B cell (primary cell): ENCODE results near the gene SLC12A6. TPM values are rescaled to one million over a fixed set of nuclear protein-coding genes. Genes with fewer than 3 reads are reported as not detected.
A peak's percentile ranks its signal among the peaks of the same experiment; 100 is the strongest.

Source experiments
- ATAC-seq: fragments of 200-7000 bp; cut with Tn5 transposase; one replicate; pipeline ENCODE4 v1.10.0; 2021; ENCODE audit warnings: low read depth, mild to moderate bottlenecking, moderate number of reproducible peaks, moderate library complexity
- CTCF ChIA-PET: fragments of 350-600 bp; sonication (Branson Sonifier 250); formaldehyde crosslinking; loops from one replicate; lab custom pipeline; 2021; ENCODE audit warnings: antibody characterized with exemption, inconsistent platforms; lab: Charles Lee
- POLR2A ChIA-PET: fragments of 350-600 bp; sonication (Branson Sonifier 250); formaldehyde crosslinking; loops from one replicate; lab custom pipeline; 2021; ENCODE audit warnings: antibody characterized with exemption; lab: Charles Lee
- DNase-seq: peaks from one replicate; pipeline ENCODE4 v3.0.0; 2013
- H2AFZ ChIP-seq: 2 replicates; pipeline ENCODE4 v1.6.1; 2012; ENCODE audit warnings: mild to moderate bottlenecking, low read depth, low read length; ENCODE audit not compliant: insufficient read depth, poor library complexity, severe bottlenecking
- H3K27ac ChIP-seq, 2 donors: 1 replicate in 1 of 2; 2 replicates in 1 of 2; pipeline ENCODE4 v1.5.1; 2012 to 2013; ENCODE audit warnings: low read length in 2 of 2, mild to moderate bottlenecking in 2 of 2, moderate library complexity in 1 of 2
- H3K27me3 ChIP-seq, 4 experiments: fragments of 200-600 bp in 1 of 4; sonication (generic) in 1 of 4; replicated peaks in 1 of 4; 1 replicate in 2 of 4; 2 replicates in 2 of 4; pipeline versions ENCODE4 v1.6.1 to v1.7.0; 2013 to 2016; ENCODE audit warnings: low read length in 3 of 4, mild to moderate bottlenecking in 2 of 4, mixed read lengths in 1 of 4, moderate library complexity in 1 of 4; ENCODE audit not compliant: insufficient read depth in 4 of 4, control insufficient read depth in 3 of 4; ENCODE audit errors: control extremely low read depth in 1 of 4
- H3K36me3 ChIP-seq, 2 experiments: replicated peaks in 1 of 2; 1 replicate in 1 of 2; 2 replicates in 1 of 2; pipeline versions ENCODE4 v1.6.1 to v1.7.1; 2013; ENCODE audit warnings: low read length in 1 of 2; ENCODE audit not compliant: insufficient read depth in 2 of 2, control insufficient read depth in 1 of 2; ENCODE audit errors: control extremely low read depth in 1 of 2, extremely low read depth in 1 of 2
- H3K4me1 ChIP-seq, 2 donors: fragments of 200-600 bp in 1 of 2; sonication (generic) in 1 of 2; 1 replicate in 1 of 2; 2 replicates in 1 of 2; pipeline versions ENCODE4 v1.5.1 to v1.6.1; 2013 to 2017; ENCODE audit warnings: low read length in 2 of 2; ENCODE audit not compliant: control insufficient read depth in 2 of 2, insufficient read depth in 2 of 2
- H3K4me2 ChIP-seq: replicated peaks from 2 replicates; pipeline ENCODE3; 2012; ENCODE audit warnings: mild to moderate bottlenecking, low read depth, low read length; ENCODE audit not compliant: poor library complexity, severe bottlenecking
- H3K4me3 ChIP-seq, 5 experiments: fragments of 200-600 bp in 1 of 5; sonication (generic) in 1 of 5; 1 replicate in 3 of 5; 2 replicates in 2 of 5; pipeline versions ENCODE4 v1.5.1 to v1.7.0; 2011 to 2016; ENCODE audit warnings: low read length in 4 of 5, mild to moderate bottlenecking in 4 of 5, low read depth in 2 of 5, control low read depth in 1 of 5, moderate library complexity in 1 of 5; ENCODE audit not compliant: insufficient read depth in 1 of 5; ENCODE audit errors: control extremely low read depth in 1 of 5, extremely low read depth in 1 of 5
- H3K79me2 ChIP-seq: fragments of 200-600 bp; sonication (generic); one replicate; pipeline ENCODE4 v1.6.0; 2016; ENCODE audit warnings: low read length; ENCODE audit not compliant: control insufficient read depth, insufficient read depth
- H3K9ac ChIP-seq: fragments of 200-600 bp; sonication (generic); 2 replicates; pipeline ENCODE4 v1.6.1; 2017; ENCODE audit warnings: mild to moderate bottlenecking, low read length, moderate library complexity
- H3K9me3 ChIP-seq, 3 donors: one replicate each; pipeline versions ENCODE4 v1.6.1 to v1.7.1; 2013; ENCODE audit warnings: low read length in 2 of 3; ENCODE audit not compliant: control insufficient read depth in 2 of 3, insufficient read depth in 1 of 3; ENCODE audit errors: control extremely low read depth in 1 of 3
- H4K20me1 ChIP-seq: 2 replicates; pipeline ENCODE4 v1.6.0; 2012; ENCODE audit warnings: mild to moderate bottlenecking, low read length; ENCODE audit not compliant: insufficient read depth, control insufficient read depth, poor library complexity, severe bottlenecking
- H3K27ac Mint-ChIP-seq: one replicate; pipeline ENCODE4 v1.8.0; 2021; ENCODE audit warnings: mixed read lengths
- H3K27me3 Mint-ChIP-seq: one replicate; pipeline ENCODE4 v1.8.0; 2021; ENCODE audit warnings: mixed read lengths
- H3K4me1 Mint-ChIP-seq: one replicate; pipeline ENCODE4 v1.8.0; 2021; ENCODE audit warnings: mixed read lengths
- H3K4me3 Mint-ChIP-seq: one replicate; pipeline ENCODE4 v1.8.0; 2021; ENCODE audit warnings: mixed read lengths
- H3K9me3 Mint-ChIP-seq: one replicate; pipeline ENCODE4 v1.8.0; 2022; ENCODE audit warnings: mixed read lengths; ENCODE audit not compliant: insufficient read depth
- EZH2 ChIP-seq: IDR thresholded peaks from 2 replicates; pipeline ENCODE4 v1.6.1; 2012; ENCODE audit warnings: borderline replicate concordance, low read depth, mild to moderate bottlenecking, moderate library complexity, low read length; ENCODE audit not compliant: insufficient read depth, poor library complexity, severe bottlenecking
- WGBS: methylation state at CpG from one replicate; pipeline ENCODE4 v1.1.5; 2013; ENCODE audit warnings: missing lambda C conversion rate; ENCODE audit not compliant: insufficient coverage; 5-methylcytosine and 5-hydroxymethylcytosine counted together
- intact Hi-C: fragments of 100-400 bp; cut with micrococcal nuclease; formaldehyde crosslinking; loops from one replicate; pipeline ENCODE4 v1.10.0; 2022
- polyA plus RNA-seq: library from polyadenylated mRNA; depleted of rRNA; stranded (reverse); fragments of >200 nt; gene quantifications from 2 replicates; pipeline ENCODE4 v1.2.3, GENCODE V29; 2012
- total RNA-seq, 2 donors: library from RNA; stranded (reverse); fragments of 120-200 nt in 1 of 2; gene quantifications; 1 replicate in 1 of 2; 2 replicates in 1 of 2; pipeline versions ENCODE4 v1.2.3 to v1.2.4, GENCODE V29; 2013 to 2022
- TF ChIP-seq, protein P1 (sequence below): fragments of 200-600 bp; IDR thresholded peaks from one replicate; pipeline ENCODE4 v1.8.0; 2022; ENCODE audit warnings: antibody characterized with exemption, mild to moderate bottlenecking

SLC12A6 gene
- total and polyA plus RNA-seq, 2 donors (not counting 1 experiment from before 2014, with no cell fraction given) = 75.8 to 141 TPM

- Histone ChIP-seq H3K79me2 (no peaks in the 10 kb centered on the region), H3K27ac (no peak overlapping the region), H3K4me2 (no peak overlapping the region), H2AFZ (no peak overlapping the region), H3K36me3 (peaks cover 22 to 76% of the 10 kb centered on the region in 2 experiments), H3K9ac (no peak overlapping the region), H3K27me3 (no peaks in the 10 kb centered on the region), H3K4me3 (no peak overlapping the region), H3K4me1 (no peaks in the 10 kb centered on the region), H3K9me3 (no peaks in the 10 kb centered on the region), H4K20me1 (no peaks in the 10 kb centered on the region)
- ChIA-PET CTCF (interaction anchor here (0.8 to 6.3 kb wide), 34 partner anchors 8 to 346 kb away, joined by 3 to 129 read pairs (median 4); partner anchors contain the start of genes EMC4, GOLGA8B, KATNBL1 and LPCAT4), POLR2A (interaction anchor here (1.3 kb wide), 1 partner anchor 126 kb away, joined by 5 read pairs; the partner anchor contains the start of gene LPCAT4)
- no peaks in the 10 kb centered on the region for H3K27me3 Mint-ChIP-seq
- no peak for TF ChIP-seq EZH2
- TF ChIP-seq, protein P1, sequence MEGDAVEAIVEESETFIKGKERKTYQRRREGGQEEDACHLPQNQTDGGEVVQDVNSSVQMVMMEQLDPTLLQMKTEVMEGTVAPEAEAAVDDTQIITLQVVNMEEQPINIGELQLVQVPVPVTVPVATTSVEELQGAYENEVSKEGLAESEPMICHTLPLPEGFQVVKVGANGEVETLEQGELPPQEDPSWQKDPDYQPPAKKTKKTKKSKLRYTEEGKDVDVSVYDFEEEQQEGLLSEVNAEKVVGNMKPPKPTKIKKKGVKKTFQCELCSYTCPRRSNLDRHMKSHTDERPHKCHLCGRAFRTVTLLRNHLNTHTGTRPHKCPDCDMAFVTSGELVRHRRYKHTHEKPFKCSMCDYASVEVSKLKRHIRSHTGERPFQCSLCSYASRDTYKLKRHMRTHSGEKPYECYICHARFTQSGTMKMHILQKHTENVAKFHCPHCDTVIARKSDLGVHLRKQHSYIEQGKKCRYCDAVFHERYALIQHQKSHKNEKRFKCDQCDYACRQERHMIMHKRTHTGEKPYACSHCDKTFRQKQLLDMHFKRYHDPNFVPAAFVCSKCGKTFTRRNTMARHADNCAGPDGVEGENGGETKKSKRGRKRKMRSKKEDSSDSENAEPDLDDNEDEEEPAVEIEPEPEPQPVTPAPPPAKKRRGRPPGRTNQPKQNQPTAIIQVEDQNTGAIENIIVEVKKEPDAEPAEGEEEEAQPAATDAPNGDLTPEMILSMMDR = peak; percentile 96
- no peaks in the 10 kb centered on the region for H3K9me3 Mint-ChIP-seq
- no peak overlapping the region for H3K4me3 Mint-ChIP-seq
- no CpG with 5 or more reads among the region's 1 CpG for WGBS
- no peaks in the 10 kb centered on the region for H3K4me1 Mint-ChIP-seq
- intact Hi-C loops = loop anchor here (1.0 to 2.0 kb wide), 3 partner anchors 101 to 347 kb away; partner anchors contain the start of genes LPCAT4, NOP10 and NUTM1
- no peak overlapping the region for H3K27ac Mint-ChIP-seq
- DNase-seq (peak; percentile 70), ATAC-seq (peak; percentile 80)
These were observed 95.9 kb downstream of the SLC12A6 start for GRCh38 chr15:34241376-34242330.
